GM12875 (cell line): Measurements from ENCODE around the gene MAP3K15.

Source experiments
- H3K4me3 ChIP-seq: one replicate; pipeline ENCODE4 v1.5.1; 2011; ENCODE audit warnings: low read depth, low read length, control low read depth
- CTCF ChIP-seq: IDR thresholded peaks from 2 replicates; pipeline ENCODE4 v1.5.1; 2011; ENCODE audit warnings: low read depth, mild to moderate bottlenecking, control low read depth, inconsistent platforms, low read length, moderate library complexity, borderline replicate concordance; ENCODE audit not compliant: insufficient read depth

The MAP3K15 gene

GRCh38 chrX:19555683-19556082, 40.4 kb upstream of the MAP3K15 start:
- no peak for TF ChIP-seq CTCF
- no peak overlapping the region for H3K4me3 ChIP-seq

GRCh38 chrX:19555236-19555635, 39.9 kb upstream of the MAP3K15 start:
- no peak for TF ChIP-seq CTCF
- no peak overlapping the region for H3K4me3 ChIP-seq

- TF ChIP-seq CTCF: no peak
- H3K4me3 ChIP-seq: no peak overlapping the region
Measured at GRCh38 chrX:19554786-19555185, 39.5 kb upstream of the MAP3K15 start.

GRCh38 chrX:19552793-19553192, 37.5 kb upstream of the MAP3K15 start:
- TF ChIP-seq CTCF: no peak

GRCh38 chrX:19549838-19550237, 34.5 kb upstream of the MAP3K15 start:
- H3K4me3 ChIP-seq: no peak overlapping the region
- TF ChIP-seq CTCF: no peak

More at GRCh38 chrX:19552793-19553192, 37.5 kb upstream of the MAP3K15 start:
- H3K4me3 ChIP-seq: no peak overlapping the region

- H3K4me3 ChIP-seq: no peak overlapping the region
- TF ChIP-seq CTCF: no peak
Measured at GRCh38 chrX:19548934-19549333, 33.6 kb upstream of the MAP3K15 start.

- TF ChIP-seq CTCF: no peak
- H3K4me3 ChIP-seq: no peak overlapping the region
Measured at GRCh38 chrX:19548279-19548678, 33.0 kb upstream of the MAP3K15 start.
